ENCODE measurements around the gene SIK3.

DNA sequence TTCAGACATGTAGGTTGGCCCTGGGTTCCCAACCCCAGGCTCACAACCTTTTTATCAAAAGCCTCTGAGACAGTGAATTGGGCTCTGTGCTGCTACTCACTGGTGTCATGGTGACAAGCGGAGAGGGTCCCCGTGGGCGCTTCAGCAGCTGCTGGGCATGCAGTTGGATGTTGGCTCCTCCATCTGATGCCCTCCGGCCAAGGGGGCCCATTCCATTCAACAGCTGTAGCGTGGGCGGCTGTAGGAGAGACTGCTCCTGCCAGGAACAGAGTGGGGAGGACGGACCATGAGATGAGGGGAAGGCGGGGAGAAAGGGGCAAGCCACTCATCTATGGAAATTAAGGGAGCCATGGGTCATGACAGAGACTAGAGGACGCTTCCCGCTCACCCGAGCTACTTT is 224.8 kb downstream of the SIK3 start:
- TF ChIP-seq, protein P1, sequence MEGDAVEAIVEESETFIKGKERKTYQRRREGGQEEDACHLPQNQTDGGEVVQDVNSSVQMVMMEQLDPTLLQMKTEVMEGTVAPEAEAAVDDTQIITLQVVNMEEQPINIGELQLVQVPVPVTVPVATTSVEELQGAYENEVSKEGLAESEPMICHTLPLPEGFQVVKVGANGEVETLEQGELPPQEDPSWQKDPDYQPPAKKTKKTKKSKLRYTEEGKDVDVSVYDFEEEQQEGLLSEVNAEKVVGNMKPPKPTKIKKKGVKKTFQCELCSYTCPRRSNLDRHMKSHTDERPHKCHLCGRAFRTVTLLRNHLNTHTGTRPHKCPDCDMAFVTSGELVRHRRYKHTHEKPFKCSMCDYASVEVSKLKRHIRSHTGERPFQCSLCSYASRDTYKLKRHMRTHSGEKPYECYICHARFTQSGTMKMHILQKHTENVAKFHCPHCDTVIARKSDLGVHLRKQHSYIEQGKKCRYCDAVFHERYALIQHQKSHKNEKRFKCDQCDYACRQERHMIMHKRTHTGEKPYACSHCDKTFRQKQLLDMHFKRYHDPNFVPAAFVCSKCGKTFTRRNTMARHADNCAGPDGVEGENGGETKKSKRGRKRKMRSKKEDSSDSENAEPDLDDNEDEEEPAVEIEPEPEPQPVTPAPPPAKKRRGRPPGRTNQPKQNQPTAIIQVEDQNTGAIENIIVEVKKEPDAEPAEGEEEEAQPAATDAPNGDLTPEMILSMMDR (IDR thresholded peaks at IDR 0.05; ENCODE audit: extremely low read depth in 1 of 2, insufficient read depth in 1 of 2, low read depth in 1 of 2, low read length in 2 of 2) = no peak
- TF ChIP-seq MAX (IDR thresholded peaks at IDR 0.05; ENCODE audit: insufficient read depth, insufficient read length) (no peak), POLR2A (IDR thresholded peaks at IDR 0.05; ENCODE audit: low read depth, low read length) (no peak)

Data from endothelial cell of umbilical vein (primary cell).